Measurements from ENCODE around the gene TSEN54.
"Not testable (repeated sequence)": the region's sequence is repeated elsewhere in the genome, so short reads cannot be mapped to it uniquely, and the experiment has no call there.

The TSEN54 gene

DNA sequence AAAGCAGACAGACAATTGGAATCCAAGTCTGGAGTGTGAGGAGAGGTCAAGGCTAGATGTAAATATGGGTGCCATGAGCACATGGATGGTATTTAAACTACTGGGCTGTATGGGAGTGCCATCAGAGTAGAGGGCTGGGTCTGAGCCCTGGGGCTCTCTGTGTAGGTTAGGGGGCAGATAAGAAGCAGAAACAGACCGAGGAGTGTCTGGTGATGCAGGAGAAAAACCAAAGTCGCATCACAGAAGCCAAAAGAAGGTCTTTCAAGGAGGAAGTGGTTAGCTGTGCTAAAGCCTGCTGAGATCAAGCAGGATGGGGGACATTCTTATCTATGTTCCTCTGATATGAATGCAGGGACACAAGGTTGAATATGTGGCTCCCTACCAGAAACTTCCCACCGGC, 1.9 kb downstream of the TSEN54 start:
- no peak for DNase-seq (ENCODE audit: low read depth, low spot score)

DNA sequence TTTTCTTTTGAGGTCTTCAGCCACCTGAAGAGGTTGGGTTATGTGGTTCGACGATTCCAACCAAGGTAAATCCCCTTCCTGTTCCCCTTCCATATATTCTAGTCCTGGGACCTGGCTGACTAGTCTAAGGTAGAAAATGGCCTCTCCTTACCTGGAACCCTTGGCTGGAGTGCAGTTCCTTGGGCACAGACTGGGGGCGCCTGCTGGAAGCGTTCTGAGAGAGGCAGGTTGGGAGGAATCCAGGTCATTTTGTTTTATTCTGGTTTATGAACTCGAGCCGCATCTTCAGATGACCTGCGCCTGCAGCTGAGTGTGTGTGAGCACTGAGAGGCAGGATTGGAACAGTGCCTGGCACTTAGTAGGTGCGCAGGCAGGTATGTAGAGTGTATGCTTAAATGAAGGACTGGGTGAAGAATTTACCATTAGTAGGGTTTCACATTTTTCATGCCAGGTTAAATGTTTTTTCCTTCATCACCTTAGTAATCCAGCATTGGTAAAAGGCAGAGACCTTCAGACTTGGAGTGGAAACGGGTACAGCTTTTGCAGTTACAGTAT, 2.7 kb downstream of the TSEN54 start:
- no peak for DNase-seq (ENCODE audit: low read depth, low spot score)

DNA sequence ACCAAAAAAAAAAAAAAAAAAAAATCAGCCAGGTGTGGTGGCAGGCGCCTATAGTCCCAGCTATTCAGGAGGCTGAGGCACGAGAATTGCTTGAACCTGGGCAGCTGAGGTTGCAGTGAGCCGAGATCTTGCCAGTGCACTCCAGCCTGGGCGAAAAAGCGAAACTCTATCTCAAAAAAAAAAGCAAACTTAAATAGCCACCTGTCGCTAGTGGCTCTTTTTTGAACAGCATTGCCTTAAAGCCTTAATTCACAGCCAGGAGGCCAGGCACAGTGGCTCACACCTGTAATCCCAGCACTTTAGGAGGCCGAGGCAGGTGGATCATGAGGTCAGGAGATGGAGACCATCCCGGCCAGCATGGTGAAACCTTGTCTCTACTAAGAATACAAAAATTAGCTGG, 4.1 kb downstream of the TSEN54 start:
- DNase-seq (ENCODE audit: low read depth, low spot score) = not testable (repeated sequence)

DNA sequence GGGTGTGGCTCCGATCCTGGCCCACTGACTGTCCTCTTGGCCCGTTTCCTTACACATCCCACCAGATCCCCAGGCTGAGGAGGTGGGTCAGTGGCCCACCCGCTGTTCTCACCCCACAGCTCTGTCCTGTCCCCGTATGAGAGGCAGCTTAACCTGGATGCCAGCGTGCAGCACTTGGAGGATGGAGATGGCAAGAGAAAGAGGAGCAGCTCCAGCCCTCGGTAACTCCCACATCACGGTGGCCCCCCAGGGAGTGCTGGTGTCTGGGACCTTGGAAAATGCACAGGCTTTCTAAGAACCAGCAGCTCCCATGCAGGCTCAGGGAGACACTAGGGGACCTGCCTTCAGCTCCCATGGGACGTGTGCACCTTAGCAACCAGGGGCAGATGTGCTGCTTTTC, 5.0 kb downstream of the TSEN54 start:
- DNase-seq (ENCODE audit: low read depth, low spot score) = no peak

DNA sequence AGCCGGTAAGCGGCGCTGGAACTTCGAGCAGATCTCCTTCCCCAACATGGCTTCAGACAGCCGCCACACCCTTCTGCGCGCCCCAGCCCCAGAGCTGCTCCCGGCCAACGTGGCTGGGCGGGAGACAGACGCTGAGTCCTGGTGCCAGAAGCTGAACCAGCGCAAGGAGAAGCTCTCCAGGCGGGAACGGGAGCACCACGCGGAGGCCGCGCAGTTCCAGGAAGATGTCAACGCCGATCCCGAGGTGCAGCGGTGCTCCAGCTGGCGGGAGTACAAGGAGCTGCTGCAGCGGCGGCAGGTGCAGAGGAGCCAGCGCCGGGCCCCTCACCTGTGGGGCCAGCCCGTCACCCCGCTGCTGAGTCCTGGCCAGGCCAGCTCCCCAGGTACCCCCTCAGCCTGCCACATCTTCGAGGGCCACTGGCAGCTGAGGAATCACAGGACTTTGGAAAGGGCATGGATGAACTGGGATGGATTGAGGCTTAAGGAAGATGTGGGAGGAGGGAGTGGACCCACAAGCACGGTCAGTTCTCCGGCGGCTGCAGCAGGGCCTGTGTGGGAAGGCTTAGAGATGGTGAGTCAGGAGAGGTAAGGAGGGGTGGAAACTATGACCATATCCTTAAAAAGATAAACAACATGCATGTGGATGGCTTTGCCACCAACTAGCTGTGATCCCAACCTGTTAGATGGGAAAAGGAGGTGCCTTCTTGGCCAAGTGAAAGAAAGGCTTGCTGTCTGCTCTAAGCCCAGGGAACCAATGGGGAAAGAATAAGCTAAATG, 5.8 kb downstream of the TSEN54 start:
- DNase-seq (ENCODE audit: low read depth, low spot score) = no peak

DNA sequence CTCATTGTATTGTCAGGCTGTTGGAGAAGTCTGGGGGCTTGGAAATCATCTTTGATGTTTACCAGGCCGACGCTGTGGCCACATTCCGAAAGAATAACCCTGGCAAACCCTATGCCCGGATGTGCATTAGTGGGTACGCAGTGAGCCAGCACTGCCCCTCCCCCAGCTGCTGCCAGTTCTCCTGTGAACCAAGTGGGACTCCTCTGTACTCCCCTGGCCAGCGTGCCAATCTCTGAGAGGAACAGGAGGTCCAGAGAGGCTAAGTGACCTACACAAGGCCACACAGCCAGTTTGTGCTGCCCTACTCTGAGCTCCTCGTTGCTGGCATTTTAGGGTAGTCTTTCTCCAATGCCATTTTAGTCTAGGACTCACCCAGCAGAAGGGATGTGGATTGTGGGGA, 7.3 kb downstream of the TSEN54 start:
- DNase-seq (ENCODE audit: low read depth, low spot score) = no peak

DNA sequence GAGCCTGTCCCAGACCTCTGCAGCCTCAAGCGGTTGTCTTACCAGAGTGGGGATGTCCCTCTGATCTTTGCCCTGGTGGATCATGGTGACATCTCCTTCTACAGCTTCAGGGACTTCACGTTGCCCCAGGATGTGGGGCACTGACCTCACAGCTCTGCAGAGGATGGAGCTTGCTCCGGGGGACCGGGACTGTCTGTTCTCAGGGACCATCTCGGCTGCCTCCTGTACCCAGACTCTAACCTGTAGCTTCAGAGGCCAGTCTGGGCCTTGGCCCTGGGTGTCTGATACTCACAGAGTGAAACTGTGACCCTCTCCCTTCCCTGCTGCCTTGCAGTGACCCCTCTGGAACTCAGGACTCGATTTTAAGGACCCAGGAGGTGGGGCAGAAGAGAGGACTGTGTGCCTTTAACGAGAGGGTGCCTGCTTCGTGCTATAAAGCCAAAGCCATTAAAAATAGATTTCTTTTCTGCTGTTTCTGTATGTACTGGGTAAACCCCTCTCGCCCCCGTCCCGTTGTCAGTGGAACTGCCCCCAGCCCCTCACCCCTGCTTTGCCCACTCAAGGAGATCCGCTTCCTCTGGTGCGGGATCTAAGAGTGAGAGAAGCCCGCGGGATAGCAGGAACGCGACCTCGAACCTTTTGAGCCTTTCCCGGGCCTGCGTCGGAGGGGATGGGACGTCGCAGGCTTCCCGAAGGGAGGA, 8.1 kb downstream of the TSEN54 start:
- DNase-seq (ENCODE audit: low read depth, low spot score) = no peak

DNA sequence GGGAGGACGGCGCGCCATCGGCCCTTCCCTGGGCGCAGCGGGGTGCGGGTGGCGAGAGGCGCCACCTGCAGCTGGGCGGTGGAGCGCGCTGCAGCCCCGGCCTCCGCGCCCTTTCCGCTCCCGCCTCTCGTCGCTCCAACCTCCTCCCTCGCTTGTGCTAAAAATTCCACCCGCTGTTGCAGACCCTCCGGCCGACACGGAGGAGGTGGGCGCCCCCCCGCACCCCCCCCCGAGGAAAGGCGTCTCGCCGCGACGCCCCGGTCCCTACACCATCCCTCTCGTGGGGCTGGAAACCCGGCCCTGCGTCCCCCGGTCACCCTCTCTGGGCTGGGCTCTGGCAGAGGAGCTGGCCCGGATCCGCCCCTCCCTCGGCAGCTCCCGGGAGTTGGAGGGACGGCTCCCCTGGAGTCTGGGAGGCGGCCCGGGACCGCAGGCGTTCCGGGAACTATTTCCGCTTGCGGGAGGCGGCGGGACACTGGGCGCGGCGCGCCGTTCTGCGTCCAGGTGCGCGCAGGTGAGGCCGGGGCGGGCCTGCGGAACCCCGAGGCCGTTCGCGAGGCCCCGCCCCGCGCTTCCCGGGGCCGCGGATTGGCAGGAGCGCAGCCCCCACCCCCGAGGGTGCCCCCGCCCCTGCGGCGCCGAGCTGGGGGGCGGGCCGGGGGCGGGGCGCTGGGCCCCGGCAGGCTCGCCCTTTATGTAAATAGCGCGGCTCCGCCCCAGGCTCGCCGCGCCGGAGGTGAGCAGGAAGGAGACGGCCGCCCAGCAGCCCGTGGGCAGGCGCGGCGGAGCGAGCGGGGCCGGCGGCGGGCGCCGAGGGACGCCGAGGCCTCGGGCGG, 8.9 kb downstream of the TSEN54 start, which contains the start of gene LLGL2:
TSS of gene LLGL2 (plus strand) at position 728 of the 836 bp plus-strand sequence. CDS start 17,730 bp downstream, outside the sequence.
- DNase-seq (ENCODE audit: low read depth, low spot score) = no peak

DNA sequence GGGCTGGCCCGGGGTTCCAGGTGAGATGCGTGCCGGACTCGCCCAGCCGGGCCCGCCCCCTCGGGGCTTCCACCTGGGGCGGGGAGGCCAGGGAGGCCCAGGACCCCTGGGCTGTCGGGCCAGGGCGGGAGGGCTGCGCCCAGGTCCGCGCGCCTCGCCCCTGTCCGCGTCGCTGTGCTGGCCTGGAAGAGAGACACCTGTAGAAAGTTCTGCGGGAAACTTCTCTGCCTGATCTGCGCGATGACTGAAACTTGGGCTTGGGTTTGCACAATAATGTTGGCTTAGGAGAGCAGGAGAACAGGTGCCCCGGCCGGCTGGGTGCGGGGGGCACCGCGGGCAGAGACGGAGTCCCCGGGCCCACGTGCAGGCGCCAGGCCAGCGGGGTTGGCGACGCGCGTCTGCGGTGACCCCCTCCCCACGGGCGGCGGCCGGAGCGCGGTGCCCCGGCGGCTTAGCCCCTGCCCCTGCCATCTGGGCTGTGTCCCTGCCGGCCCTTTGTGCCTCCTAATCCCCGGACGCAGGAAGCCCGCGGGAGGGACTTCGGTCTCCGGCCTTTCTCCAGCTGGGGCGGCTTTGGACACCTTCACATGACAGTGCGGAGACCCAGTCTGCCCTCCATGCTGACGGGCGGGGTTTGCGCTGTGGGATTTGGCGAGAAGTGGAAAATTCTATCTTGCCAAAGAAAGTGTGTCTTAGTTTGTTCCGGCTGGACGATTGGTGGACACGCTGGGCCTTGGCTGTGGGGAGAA, 9.7 kb downstream of the TSEN54 start:
- DNase-seq (ENCODE audit: low read depth, low spot score) = no peak

DNA sequence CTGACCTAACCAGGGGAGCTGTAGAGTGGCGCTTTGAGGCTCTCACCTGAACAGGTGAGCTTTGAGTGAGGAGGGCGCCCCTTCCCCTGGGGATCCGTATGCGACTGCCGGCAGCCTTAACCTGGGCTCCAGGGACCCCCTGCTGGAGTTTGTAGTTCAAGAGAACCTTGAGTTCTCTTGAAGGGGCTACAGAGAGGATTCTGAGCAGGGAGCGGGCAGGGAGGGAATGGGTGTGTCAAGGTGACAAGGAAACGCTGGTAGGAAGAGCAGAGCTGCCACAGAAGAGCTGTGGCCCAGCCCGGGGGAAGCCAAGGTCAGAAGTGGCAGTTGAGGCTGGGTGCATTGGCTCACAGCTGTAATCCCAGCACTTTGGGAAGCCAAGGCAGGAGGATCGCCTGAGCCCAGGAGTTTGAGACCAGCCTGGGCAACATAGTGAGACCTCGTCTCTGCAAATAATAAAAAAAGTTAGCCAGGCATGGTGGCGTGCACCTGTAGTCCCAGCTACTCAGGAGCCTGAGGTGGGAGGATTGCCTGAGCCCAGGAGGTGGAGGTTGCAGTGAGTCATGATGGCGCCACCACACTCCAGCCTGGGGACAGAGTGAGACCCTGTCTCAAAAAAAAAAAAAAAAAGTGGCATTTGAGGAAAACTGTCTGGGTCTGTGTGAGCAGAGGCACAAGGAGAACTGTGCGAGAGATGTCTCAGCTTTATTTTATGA, 10.4 kb downstream of the TSEN54 start:
- no peak for DNase-seq (ENCODE audit: low read depth, low spot score)

DNA sequence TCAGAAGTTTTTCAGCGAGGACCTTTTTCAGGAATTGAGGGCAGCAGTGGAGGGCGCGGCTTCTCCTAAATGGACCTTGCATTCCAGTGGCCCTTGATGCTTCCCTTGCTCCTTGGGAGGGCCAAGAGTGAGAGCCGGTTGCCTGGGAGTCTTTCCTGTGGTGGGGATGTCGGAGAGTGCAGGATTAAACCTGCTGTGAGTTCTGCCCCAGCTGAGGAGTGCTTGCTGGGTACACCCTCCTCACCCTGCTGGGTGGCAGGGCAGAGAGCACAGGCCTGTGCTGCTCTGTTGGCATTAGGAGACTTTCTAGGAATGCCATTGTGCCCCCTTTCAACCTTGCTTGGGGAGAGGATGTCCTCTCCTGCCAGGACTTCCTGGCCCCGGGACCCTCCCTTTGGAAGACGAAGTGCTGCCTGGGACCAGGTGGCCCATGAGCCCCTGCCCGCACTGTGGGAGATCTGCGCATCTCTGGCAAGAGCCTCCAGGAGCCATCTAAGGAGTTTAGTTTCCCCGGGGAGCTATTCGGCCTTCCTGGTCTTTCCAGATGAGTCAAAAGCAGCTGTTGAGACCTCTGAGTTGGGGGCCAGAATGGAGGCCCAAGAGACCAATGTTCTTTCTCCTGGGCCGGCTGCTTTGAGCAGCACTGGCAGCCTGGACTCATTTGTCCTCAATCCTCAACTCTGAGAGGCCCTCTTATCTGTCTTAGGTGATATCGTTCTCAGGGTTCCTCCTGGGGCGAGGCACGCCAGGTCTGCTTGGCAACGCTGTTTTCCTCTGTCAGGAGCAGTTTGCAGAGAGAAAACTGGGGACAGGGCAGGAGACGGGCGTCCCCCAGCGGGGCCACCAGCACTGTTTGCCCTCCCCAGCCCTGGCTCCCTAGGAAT, 14.8 kb downstream of the TSEN54 start:
- no peak for DNase-seq (ENCODE audit: low read depth, low spot score)

DNA sequence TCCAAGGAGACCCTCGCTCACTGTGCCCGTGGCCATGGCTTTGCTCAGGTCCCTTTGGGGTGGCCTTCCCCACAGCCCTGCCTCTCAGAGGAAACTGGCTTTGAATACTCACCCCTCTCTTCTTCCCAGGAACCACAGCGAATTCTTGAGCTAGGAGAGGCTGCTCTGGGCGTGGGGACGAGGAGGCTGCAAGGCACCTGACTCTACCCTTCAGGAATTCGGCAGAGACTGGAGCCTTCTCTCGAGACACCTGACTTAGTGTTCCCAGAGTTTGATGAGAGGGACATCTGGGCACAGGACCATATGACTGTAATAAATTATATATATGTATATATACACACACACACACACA, 15.4 kb downstream of the TSEN54 start:
- DNase-seq (ENCODE audit: low read depth, low spot score) = no peak

DNA sequence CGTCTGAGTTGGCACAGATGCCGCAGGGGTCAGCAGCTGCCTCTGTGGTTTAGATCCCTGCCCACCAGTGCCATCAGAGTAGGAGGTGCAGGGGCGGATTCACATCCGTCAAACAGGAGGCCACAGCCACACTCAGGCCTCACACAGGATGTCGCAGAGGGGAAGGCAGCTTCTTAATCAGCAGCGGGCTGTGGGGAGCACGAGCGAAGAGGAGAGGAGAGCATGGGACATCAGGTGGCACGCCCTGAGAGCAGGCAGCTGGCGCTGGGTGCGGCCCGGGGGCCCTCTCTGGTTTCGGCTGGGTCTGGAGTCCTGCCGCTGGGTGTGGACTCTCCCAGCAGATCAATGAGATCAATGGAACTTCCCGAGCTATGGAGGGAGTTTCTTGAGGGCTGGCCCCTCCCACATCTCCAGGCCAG, 18.8 kb downstream of the TSEN54 start:
- DNase-seq (ENCODE audit: low read depth, low spot score) = no peak

DNA sequence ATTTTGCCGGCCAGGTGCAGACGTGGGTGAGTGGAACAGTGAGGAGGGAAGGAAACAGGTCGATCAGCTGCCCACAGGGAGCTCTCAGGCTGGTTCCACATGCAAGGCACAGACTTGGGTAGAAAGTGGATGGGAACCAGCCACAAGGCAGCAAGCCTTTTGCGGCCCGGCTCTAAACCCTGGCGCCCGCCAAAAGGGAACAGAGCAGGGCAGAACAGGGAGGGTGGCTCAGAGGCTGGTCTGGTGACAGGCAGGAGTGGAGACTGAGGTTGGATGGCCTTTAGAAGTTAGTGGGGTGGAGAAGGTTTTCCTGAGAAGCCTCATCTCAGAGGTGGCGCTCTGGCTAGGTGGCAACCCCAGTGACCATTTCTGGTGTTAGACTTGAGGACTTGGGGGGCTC, 19.5 kb downstream of the TSEN54 start:
- DNase-seq (ENCODE audit: low read depth, low spot score) = no peak

DNA sequence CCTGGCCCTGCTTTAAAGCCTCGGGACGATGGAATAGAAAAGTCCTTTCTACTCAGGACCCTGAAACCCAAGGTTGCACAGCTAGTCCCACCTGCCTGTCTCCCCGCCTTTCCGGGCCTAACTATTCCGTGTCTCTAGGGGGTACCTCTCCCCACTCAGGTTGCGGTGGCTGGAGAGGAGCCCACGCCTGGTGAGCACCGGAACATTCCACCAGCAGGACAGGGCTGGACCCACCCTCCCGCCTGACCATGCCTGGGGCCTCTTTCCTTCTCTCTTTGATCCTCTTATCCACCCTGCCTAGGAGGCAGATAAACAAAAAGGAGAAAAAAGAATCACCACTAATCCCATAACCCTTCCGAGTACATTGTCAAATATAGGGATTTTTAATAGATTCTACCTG, 20.0 kb downstream of the TSEN54 start:
- no peak for DNase-seq (ENCODE audit: low read depth, low spot score)

DNA sequence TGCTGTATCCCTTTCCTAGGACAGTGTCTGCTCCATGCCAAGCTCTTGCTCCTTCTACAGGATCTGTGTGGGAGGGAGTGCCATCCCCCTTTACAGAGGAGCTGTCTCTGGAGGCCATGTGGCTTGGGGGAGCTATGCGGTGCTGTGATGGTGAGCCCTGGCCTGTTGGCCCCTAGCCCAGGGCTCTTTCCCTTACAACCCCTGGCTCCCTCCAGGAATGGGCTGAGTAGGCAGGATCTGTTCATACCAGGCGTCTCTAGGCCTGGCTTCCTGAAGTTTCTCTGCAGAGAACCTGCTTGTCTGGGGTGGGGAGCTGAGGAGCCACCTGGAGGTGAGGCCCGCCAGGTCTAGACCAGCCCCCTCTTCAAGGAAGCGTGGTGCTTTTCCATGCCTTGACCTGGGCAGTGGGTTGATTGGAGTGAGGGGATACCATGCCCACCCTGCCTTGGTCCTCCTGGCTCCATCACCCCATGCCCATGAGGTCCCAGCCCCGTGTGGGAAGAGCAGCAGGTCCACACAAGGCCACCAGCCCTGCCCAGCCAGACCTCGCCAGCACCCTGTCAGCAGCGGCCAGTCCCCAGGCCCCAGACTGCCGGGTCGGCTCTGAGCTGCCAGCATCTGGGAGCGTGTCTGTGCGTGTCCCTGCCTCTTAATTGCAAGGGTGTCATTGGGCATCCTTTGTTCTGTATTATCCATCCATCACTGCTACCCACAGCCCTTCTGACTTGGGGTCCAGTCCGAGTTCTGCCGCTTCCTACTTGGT, 23.8 kb downstream of the TSEN54 start:
- no peak for DNase-seq (ENCODE audit: low read depth, low spot score)

DNA sequence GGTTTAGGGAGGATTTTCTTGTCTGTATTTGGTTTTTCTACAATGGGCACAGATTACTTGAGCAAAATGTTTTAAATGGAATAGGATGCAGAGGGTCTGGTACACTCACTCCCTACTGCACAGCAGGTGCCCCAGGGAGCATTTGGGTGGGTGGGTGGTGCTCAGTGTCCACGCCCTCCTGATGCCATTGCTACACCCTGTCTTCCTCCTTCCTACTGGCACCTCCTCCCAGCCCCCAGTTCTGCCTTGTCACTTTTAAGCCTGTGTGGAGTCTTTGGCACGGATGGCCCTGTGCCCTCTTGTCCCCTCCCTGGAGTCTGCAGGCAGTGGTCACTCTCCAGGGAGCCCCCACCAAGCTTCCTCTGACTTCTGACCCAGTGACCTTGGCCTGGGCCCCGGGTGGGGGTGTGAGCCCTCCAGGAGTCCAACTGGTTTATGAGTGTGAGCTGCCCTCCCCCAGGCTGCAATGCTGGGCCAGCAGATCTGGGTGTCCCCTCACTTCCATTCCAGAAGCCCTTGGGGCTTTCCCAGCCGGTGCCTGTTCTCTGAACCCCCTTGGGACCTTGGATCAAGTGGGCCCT, 24.7 kb downstream of the TSEN54 start:
- DNase-seq (ENCODE audit: low read depth, low spot score) = no peak

DNA sequence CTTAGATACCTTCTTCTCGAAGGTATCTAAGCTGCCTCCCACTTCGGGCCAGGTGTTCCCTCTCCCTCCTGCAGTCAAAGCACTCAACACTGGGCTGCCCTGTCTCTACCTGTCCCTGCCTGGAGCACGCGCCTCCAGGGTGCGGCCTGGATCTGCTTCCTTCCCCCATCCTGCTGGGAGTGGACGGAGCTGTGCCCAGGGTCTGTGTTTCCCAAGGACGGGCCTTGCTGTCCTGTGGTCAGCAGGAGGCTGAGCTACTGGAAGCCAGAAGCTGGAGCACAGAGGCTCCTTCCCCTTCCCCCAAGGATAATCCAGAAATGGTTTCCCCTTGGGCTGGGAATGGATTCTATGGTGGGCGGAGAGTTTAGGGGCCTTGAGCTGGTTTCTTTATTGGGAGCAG, 25.9 kb downstream of the TSEN54 start:
- no peak for DNase-seq (ENCODE audit: low read depth, low spot score)
